Measurements from ENCODE around the gene LTB4R2.
"Not testable (repeated sequence)": the region's sequence is repeated elsewhere in the genome, so short reads cannot be mapped to it uniquely, and the experiment has no call there.

Gene LTB4R2

GRCh38 chr14:24327303-24327702 is 17.4 kb downstream of the LTB4R2 start:
- no peak overlapping the region for H3K4me3 ChIP-seq (ENCODE audit: control insufficient read depth, low read depth, low read length)
- no peak for TF ChIP-seq CTCF (IDR thresholded peaks at IDR 0.05; ENCODE audit: control insufficient read depth, insufficient read depth, low read depth, low read length, missing control alignments)
- no peak for DNase-seq (ENCODE audit: low read depth)

- not testable (repeated sequence) for DNase-seq (ENCODE audit: low read depth); H3K4me3 ChIP-seq (ENCODE audit: control insufficient read depth, low read depth, low read length)
- peak; percentile 44 for TF ChIP-seq CTCF (IDR thresholded peaks at IDR 0.05; ENCODE audit: control insufficient read depth, insufficient read depth, low read depth, low read length, missing control alignments)
Observed at GRCh38 chr14:24327914-24328313, 18.0 kb downstream of the LTB4R2 start.

- TF ChIP-seq CTCF (IDR thresholded peaks at IDR 0.05; ENCODE audit: control insufficient read depth, insufficient read depth, low read depth, low read length, missing control alignments) = no peak
- DNase-seq (ENCODE audit: low read depth) = no peak
- H3K4me3 ChIP-seq (ENCODE audit: control insufficient read depth, low read depth, low read length) = no peak overlapping the region
Observed at GRCh38 chr14:24329073-24329663, 19.2 kb downstream of the LTB4R2 start.

GRCh38 chr14:24329736-24330135 is 19.8 kb downstream of the LTB4R2 start:
- DNase-seq (ENCODE audit: low read depth) = no peak
- no peak for TF ChIP-seq CTCF (IDR thresholded peaks at IDR 0.05; ENCODE audit: control insufficient read depth, insufficient read depth, low read depth, low read length, missing control alignments)
- no peak overlapping the region for H3K4me3 ChIP-seq (ENCODE audit: control insufficient read depth, low read depth, low read length)

GRCh38 chr14:24330973-24331674 is 21.2 kb downstream of the LTB4R2 start:
- TF ChIP-seq CTCF (IDR thresholded peaks at IDR 0.05; ENCODE audit: control insufficient read depth, insufficient read depth, low read depth, low read length, missing control alignments) = no peak
- DNase-seq (ENCODE audit: low read depth) = no peak
- H3K4me3 ChIP-seq (ENCODE audit: control insufficient read depth, low read depth, low read length) = no peak overlapping the region

GRCh38 chr14:24331731-24332267 is 21.9 kb downstream of the LTB4R2 start:
- H3K4me3 ChIP-seq (ENCODE audit: control insufficient read depth, low read depth, low read length) = no peak overlapping the region
- no peak for DNase-seq (ENCODE audit: low read depth)
- no peak for TF ChIP-seq CTCF (IDR thresholded peaks at IDR 0.05; ENCODE audit: control insufficient read depth, insufficient read depth, low read depth, low read length, missing control alignments)
